Dermis lymphatic vessel endothelial cell (primary cell): ENCODE results near the gene SEBOX. TPM values are rescaled to one million over a fixed set of nuclear protein-coding genes. Genes with fewer than 3 reads are reported as not detected.

ENCODE experiments used
- total RNA-seq: library from RNA; depleted of rRNA; stranded (reverse); fragments of >200 nt; gene quantifications from 2 replicates; pipeline ENCODE4 v1.2.1, GENCODE V29; 2014

Gene SEBOX
- total RNA-seq: not detected in 2 replicates

GRCh38 chr17:28364665-28365363 lies at the start of gene SEBOX:
Gene SEBOX (minus strand): TSS chr17:28365199. CDS start chr17:28365151, 48 bp downstream.

DNA sequence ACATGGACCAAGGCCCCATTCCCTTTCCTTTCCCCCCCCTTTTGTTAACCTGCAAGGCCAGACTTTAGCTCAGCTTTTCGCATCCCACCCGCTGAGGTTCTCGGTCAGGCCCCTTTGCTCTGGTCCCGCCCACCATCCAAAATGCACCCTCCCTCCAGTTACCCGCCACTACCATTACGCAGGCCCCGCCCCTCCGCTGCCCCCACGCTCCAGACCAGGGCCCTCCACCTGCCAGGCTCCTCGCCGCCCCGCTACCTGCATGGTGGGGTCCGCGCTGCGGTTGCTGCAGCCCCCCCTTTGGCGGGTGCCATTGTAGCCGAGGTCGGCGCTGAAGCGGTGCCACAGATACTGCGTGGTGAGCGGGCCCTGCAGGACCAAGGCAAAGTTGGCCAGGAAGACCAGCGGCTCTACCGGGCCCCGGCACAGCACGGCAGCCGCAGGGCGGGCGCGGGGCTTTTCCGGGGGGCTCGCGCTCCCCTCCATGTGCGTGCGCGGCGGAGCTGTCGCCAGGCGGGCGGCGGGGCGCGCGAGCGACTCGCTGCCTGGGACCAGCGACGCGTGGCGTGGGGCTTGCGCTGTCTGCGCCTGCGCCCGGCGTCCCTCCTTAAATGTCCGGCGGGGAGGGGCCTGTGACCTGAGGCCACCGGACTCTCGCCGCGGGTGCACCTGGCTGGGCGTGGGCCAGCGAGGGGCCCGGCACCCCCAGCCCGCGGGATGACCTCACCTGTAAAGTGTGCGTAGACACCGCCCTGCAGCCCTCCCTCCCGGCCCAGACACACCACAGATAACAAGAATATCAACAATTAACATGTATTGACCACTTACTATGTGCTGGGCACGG lies 40.9 kb upstream of the SEBOX start, which contains the start of gene SLC46A1:
Gene SLC46A1, minus strand, starts transcription at position 581 of the 841 bp plus-strand sequence. Its CDS starts 98 bp downstream, at position 483.

DNA sequence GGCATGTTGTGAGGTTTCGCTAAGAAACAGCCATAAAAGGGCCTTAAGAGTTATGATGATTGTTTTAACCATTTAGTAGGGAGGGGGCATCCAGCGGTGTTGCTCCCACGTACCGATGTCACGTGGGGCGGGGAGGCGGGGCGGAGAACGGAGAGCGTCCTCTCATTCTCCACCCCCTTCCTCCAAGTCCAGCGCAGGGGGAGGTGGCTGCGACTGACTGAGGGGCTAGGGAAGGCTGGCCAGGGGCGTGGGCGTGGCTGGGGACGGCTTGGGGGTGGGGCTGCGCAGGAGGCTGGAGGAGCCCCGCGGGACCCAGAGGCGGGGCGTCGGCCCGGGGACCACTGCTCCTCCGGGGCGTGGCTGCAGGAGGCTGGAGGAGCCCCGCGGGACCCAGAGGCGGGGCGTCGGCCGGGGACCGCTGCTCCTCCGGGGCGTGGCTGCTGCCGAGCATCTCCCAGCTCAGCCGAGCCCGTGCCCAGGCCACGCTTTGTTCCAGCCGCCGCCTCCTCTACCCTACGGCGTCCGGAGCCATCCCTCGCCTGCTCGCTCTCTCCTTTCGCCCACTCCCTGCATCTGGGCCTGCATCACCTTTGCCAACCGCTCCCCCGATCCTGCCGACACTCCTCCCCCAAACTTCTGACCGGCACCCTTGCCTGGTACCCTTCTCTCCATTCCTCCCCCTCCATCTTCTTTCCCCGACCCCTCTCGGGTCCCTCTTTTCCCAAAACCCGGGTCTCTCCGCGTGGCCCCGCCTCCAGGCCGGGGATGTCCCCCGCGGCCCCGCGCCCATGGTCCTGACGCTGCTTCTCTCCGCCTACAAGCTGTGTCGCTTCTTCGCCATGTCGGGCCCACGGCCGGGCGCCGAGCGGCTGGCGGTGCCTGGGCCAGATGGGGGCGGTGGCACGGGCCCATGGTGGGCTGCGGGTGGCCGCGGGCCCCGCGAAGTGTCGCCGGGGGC lies 6.5 kb upstream of the SEBOX start, which contains the start of gene SARM1:
Gene SARM1, plus strand, starts transcription at position 450 of the 958 bp plus-strand sequence. Its CDS starts 339 bp downstream, at position 789.

GRCh38 chr17:28370035-28370743 lies 5.2 kb upstream of the SEBOX start, which contains the start of gene VTN:
Gene VTN (minus strand): TSS chr17:28370307. CDS start chr17:28370203, 104 bp downstream.

GRCh38 chr17:28357061-28357900 lies 7.7 kb downstream of the SEBOX start, which contains the start of gene POLDIP2:
Gene POLDIP2 (minus strand): TSS chr17:28357527. CDS start chr17:28357448, 79 bp downstream.

GRCh38 chr17:28335201-28335958 lies 29.6 kb downstream of the SEBOX start, which contains the start of the genes IFT20 and TNFAIP1:
Gene IFT20 (minus strand): TSS chr17:28335472. CDS start chr17:28331985, 3,487 bp downstream.
Gene TNFAIP1 (plus strand): TSS chr17:28335761. CDS start chr17:28339522, 3,761 bp downstream.

DNA sequence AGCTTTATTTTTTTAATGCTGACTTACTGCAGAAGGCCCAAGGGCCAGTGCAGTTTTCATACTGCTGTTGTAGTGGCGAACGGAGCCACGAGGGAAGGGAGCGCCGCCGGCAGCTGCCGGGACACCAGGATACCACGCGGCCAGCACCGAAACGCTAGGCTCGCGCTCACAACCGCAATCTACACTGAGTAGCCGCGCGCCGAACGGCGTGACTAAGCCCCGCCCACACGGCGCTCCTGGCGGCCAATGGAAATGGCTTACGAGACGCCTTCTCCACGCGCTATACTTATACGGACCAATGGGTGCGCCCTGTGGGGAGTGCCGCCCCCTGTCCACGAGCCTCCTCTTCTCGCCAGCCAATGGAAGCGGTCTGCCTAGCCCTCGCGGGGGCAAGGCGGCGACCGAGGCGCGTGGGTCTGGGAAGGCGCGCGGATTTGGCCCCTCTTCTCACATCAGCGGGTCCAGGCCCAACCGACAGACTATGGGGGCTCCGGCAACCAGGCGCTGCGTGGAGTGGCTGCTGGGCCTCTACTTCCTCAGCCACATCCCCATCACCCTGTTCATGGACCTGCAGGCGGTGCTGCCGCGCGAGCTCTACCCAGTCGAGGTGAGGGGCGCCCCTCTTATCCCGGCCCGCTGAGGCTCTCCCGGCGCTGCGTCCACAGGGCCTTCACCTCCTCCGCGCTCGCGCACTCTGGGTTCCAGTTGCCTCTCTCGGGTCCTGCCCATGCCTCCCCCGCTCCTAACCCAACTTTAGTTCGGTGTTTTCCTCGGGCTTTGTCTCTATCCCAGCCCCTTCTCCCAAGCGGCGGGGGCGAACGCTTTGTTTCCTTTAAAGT lies 46.0 kb downstream of the SEBOX start, which contains the start of gene TMEM97:
Gene TMEM97, plus strand, starts transcription at position 442 of the 839 bp plus-strand sequence. Its CDS starts 40 bp downstream, at position 482.

Other genes with a start within 250 kb of the SEBOX start
- gene TMEM97, start 46.0 kb downstream of the SEBOX start, total RNA-seq: 7.7 and 9.5 TPM in 2 replicates
- 46.7 and 48.1 TPM in 2 replicates for gene IFT20, start 29.7 kb downstream of the SEBOX start, total RNA-seq
- 66.4 and 118 TPM in 2 replicates for gene TNFAIP1, start 29.4 kb downstream of the SEBOX start, total RNA-seq
- gene POLDIP2, start 7.7 kb downstream of the SEBOX start, total RNA-seq: 54.5 and 59.2 TPM in 2 replicates
- under 0.01 and 0.22 TPM in 2 replicates for gene VTN, start 5.1 kb upstream of the SEBOX start, total RNA-seq
- gene SARM1, start 6.5 kb upstream of the SEBOX start, total RNA-seq: 1.6 and 2.5 TPM in 2 replicates
- gene SLC46A1, start 41.0 kb upstream of the SEBOX start, total RNA-seq: 0.33 and 0.60 TPM in 2 replicates
- gene SLC13A2, start 108.4 kb upstream of the SEBOX start, total RNA-seq: not detected in 2 replicates
- not detected in 2 replicates for gene FOXN1, start 141.1 kb upstream of the SEBOX start, total RNA-seq
- 22.3 and 26.1 TPM in 2 replicates for gene UNC119, start 187.4 kb upstream of the SEBOX start, total RNA-seq
- 46.5 and 48.9 TPM in 2 replicates for gene PIGS, start 206.3 kb upstream of the SEBOX start, total RNA-seq
- gene ALDOC, start 211.7 kb upstream of the SEBOX start, total RNA-seq: 19.2 and 25.2 TPM in 2 replicates
- gene SPAG5, start 233.8 kb upstream of the SEBOX start, total RNA-seq: 5.4 and 6.0 TPM in 2 replicates
- 2.6 and 3.3 TPM in 2 replicates for gene RSKR, start 249.0 kb upstream of the SEBOX start, total RNA-seq